Measurements from ENCODE around the gene EFNB2.

Gene EFNB2

GRCh38 chr13:106522898-106523525 is 12.4 kb downstream of the EFNB2 start:
- TF ChIP-seq, protein P1, sequence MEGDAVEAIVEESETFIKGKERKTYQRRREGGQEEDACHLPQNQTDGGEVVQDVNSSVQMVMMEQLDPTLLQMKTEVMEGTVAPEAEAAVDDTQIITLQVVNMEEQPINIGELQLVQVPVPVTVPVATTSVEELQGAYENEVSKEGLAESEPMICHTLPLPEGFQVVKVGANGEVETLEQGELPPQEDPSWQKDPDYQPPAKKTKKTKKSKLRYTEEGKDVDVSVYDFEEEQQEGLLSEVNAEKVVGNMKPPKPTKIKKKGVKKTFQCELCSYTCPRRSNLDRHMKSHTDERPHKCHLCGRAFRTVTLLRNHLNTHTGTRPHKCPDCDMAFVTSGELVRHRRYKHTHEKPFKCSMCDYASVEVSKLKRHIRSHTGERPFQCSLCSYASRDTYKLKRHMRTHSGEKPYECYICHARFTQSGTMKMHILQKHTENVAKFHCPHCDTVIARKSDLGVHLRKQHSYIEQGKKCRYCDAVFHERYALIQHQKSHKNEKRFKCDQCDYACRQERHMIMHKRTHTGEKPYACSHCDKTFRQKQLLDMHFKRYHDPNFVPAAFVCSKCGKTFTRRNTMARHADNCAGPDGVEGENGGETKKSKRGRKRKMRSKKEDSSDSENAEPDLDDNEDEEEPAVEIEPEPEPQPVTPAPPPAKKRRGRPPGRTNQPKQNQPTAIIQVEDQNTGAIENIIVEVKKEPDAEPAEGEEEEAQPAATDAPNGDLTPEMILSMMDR (IDR thresholded peaks at IDR 0.05; ENCODE audit: low read depth, low read length): no peak
- H3K36me3 ChIP-seq: no peaks in the 10 kb centered on the region
- H3K27ac ChIP-seq: no peak overlapping the region
- H3K9me3 ChIP-seq (ENCODE audit: severe bottlenecking): no peaks in the 10 kb centered on the region
- no peak overlapping the region for H3K4me3 ChIP-seq (ENCODE audit: low read depth, low read length)
- DNase-seq: no peak
- no peaks in the 10 kb centered on the region for H3K27me3 ChIP-seq (ENCODE audit: insufficient read depth, low read depth, severe bottlenecking)

GRCh38 chr13:106522112-106522705 is 13.3 kb downstream of the EFNB2 start:
- no peak for DNase-seq
- Histone ChIP-seq H3K27me3 (ENCODE audit: insufficient read depth, low read depth, severe bottlenecking) (no peaks in the 10 kb centered on the region), H3K36me3 (no peaks in the 10 kb centered on the region), H3K4me3 (ENCODE audit: low read depth, low read length) (no peak overlapping the region), H3K27ac (no peak overlapping the region), H3K9me3 (ENCODE audit: severe bottlenecking) (no peaks in the 10 kb centered on the region)
- TF ChIP-seq, protein P1 (IDR thresholded peaks at IDR 0.05; ENCODE audit: low read depth, low read length): no peak

- Histone ChIP-seq H3K27ac (no peak overlapping the region), H3K9me3 (ENCODE audit: severe bottlenecking) (no peaks in the 10 kb centered on the region), H3K4me3 (ENCODE audit: low read depth, low read length) (no peak overlapping the region), H3K36me3 (no peaks in the 10 kb centered on the region), H3K27me3 (ENCODE audit: insufficient read depth, low read depth, severe bottlenecking) (no peaks in the 10 kb centered on the region)
- DNase-seq: no peak
- TF ChIP-seq, protein P1 (IDR thresholded peaks at IDR 0.05; ENCODE audit: low read depth, low read length): no peak
These were observed 14.2 kb downstream of the EFNB2 start for GRCh38 chr13:106521095-106521799.

- no peak for DNase-seq
- Histone ChIP-seq H3K4me3 (ENCODE audit: low read depth, low read length) (no peak overlapping the region), H3K27ac (no peak overlapping the region), H3K36me3 (no peaks in the 10 kb centered on the region), H3K9me3 (ENCODE audit: severe bottlenecking) (no peaks in the 10 kb centered on the region), H3K27me3 (ENCODE audit: insufficient read depth, low read depth, severe bottlenecking) (no peaks in the 10 kb centered on the region)
- TF ChIP-seq, protein P1 (IDR thresholded peaks at IDR 0.05; ENCODE audit: low read depth, low read length): peak; percentile 7; the same call in 1 of the 2 replicates
These were observed 15.0 kb downstream of the EFNB2 start for GRCh38 chr13:106520251-106521054.

DNA sequence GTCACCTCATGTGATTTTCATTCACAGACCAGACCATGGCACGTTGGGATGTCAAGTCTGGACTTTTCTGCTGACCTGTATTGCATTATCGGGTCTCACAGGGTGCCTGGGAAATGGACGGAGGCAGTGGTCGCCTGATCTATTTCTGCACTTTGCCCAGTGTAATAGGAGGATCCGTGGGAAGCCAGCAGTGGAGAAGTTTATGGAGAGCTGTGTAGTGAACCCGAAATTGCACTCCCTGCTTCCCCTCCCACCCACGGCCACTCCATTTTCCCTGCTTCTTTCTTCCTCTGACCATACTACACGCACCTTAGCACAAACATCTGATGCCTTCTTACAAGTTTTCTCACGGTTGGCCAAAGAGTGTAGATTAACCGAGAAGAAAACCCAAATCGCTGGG is 16.9 kb downstream of the EFNB2 start:
- Histone ChIP-seq H3K36me3 (no peaks in the 10 kb centered on the region), H3K27me3 (ENCODE audit: insufficient read depth, low read depth, severe bottlenecking) (no peaks in the 10 kb centered on the region)
- TF ChIP-seq, protein P1 (IDR thresholded peaks at IDR 0.05; ENCODE audit: low read depth, low read length): no peak

More for the DNA sequence above, 16.9 kb downstream of the EFNB2 start:
- H3K9me3 ChIP-seq (ENCODE audit: severe bottlenecking): no peaks in the 10 kb centered on the region
- H3K4me3 ChIP-seq (ENCODE audit: low read depth, low read length): no peak overlapping the region
- no peak overlapping the region for H3K27ac ChIP-seq
- DNase-seq: no peak
